Measurements from ENCODE around the gene ZNF688.
A peak's percentile ranks its signal among the peaks of the same experiment; 100 is the strongest.

The ZNF688 gene

GRCh38 chr16:30588651-30589050 is 17.1 kb upstream of the ZNF688 start:
- DNase-seq = peak in 2 of 10 donors; percentile 5 to 8
- intact Hi-C loops (cut with DNase I) = loop anchor here (5.0 kb wide), 1 partner anchor 39 kb away; no protein-coding TSS in a partner anchor

GRCh38 chr16:30585400-30586191 is 14.1 kb upstream of the ZNF688 start, which contains the start of gene ZNF785:
Gene ZNF785, minus strand, starts transcription at chr16:30585697. Its CDS starts 86 bp downstream, at chr16:30585611.
- peak; percentile 92 to 99 (median 96) for DNase-seq
- intact Hi-C loops (cut with DNase I) = loop anchor here (5.0 kb wide), 1 partner anchor 42 kb away; no protein-coding TSS in a partner anchor

GRCh38 chr16:30585022-30585399 is 13.5 kb upstream of the ZNF688 start:
- DNase-seq = peak in 1 of 10 donors; percentile 81
- intact Hi-C loops (cut with DNase I) = loop anchor here (5.0 kb wide), 1 partner anchor 42 kb away; no protein-coding TSS in a partner anchor

DNA sequence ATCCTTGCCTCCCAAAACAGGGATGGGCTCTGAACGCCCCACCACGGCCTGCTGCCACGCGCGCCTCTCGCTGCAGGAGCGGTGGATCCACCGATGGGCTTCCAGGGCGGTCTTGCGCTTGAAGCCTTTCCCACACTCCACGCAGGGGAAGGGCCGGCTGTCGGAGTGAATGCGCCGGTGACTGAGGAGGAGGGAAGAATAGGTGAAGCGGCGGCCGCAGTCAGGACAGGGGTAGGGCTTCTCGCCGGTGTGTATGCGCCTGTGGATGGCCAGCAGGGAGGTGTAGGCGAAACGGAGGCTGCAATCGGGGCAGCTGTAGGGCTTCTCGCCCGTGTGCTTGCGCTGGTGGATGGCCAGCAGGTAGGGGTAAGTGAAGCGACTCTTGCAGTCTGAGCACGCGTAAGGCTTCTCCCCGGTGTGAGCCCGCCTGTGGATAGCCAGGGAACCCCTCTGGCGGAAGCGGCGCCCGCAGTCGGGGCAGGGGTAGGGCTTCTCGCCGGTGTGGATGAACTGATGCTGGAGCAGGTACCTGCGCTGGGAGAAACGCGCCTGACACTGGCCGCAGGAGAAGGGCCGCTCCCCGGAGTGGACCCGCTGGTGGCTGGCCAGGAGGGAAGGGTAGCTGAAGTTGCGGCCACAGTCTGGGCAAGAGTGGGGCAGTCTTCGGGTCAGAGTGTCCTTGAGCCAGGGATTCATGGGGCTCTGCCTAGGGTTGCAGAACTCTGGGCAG is 11.3 kb upstream of the ZNF688 start:
- intact Hi-C loops (cut with DNase I) = no loop called here
- DNase-seq = peak in 2 of 10 donors; percentile 62 to 71

DNA sequence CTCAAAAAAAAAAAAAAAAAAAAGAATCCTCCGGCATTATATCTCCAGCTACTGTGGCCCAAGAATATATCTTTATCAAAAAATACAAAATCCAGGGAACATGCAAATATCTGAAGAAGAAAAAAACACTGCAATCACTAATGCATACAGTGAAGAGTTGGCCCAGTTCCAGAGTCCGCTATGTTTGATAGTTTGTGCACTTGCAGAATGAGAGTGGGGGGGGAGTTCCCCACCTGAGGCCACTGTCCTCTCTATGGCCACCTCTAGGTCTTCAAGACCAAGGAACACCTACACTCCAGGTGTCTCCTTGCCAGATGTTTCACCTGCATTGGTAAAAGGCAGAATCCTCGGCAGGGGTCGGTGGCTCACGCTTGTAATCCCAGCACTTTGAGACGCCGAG is 9.9 kb upstream of the ZNF688 start:
- peak in 1 of 10 donors; percentile 40 for DNase-seq
- intact Hi-C loops (cut with DNase I) = no loop called here

DNA sequence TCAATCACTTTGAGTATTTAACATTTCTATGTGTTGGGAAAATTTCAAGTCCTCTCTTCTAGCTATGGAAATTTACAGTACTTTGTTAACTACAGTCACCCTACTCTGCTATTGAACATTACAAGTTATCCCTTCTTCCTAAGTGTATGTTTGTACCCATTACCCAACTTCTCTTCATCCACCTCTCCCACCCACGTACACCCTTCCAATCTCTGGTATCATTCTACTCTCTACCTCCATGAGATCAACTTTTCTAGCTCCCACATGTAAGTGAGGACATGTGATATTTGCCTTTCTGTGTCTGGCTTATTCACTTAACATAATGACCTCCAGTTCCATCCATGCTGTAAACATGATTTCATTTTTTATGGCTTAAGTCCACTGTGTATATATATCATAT is 3.2 kb upstream of the ZNF688 start:
- DNase-seq = no peak
- intact Hi-C loops (cut with DNase I) = loop anchor here (5.0 kb wide), 1 partner anchor 78 kb away; the partner anchor contains the start of gene PRR14

- DNase-seq = peak in 7 of 10 donors; percentile 35 to 89 (median 55)
- intact Hi-C loops (cut with DNase I) = loop anchor here (5.0 kb wide), 1 partner anchor 81 kb away; the partner anchor contains the start of gene PRR14
These were observed 674 bp downstream of the ZNF688 start for GRCh38 chr16:30570636-30571444.

DNA sequence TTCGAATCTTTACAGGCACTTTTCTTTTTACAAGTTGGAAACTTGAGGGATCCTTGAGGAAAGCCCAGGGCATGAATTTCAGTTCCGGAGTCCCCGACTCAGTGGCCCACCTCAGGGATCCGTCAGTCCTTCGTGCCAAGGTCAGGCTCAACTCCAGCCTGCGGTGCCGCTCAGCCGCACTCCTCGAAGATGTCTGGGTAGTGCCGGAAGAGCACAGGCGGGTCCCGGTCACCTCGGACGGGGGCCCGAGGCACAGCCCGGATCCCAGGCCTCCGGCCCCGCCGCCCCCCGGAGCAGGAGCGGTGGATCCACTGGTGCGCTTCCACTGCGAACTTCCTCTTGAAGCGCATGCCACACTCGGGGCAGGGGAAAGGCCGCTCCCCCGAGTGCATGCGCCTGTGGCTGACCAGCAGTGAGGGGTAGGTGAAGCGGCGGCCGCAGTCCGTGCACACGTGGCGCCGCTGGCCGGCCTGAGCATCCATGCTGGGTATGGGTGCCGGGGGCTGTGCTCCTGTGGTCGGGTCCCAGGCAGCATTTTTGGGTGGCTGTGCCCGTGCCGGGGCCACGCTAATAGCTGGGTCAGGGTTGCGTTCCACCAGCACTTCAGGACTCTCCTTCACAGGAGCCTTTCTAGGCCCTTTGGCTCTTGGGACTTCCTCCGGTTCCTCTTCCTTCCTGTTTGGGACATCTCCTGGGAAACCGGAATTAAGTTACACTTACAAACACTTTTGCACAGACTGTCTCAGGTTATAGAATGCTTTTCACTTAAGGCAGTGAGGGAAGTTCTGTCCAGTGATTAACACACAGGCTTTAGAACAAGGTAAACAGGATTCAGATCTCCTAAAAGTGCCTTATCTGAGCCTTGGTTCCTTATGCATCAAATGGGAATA is 1.5 kb downstream of the ZNF688 start:
- intact Hi-C loops (cut with DNase I) = loop anchor here (5.0 kb wide), 1 partner anchor 82 kb away; the partner anchor contains the start of gene PRR14
- peak in 3 of 10 donors; percentile 66 to 77 (median 73) for DNase-seq

DNA sequence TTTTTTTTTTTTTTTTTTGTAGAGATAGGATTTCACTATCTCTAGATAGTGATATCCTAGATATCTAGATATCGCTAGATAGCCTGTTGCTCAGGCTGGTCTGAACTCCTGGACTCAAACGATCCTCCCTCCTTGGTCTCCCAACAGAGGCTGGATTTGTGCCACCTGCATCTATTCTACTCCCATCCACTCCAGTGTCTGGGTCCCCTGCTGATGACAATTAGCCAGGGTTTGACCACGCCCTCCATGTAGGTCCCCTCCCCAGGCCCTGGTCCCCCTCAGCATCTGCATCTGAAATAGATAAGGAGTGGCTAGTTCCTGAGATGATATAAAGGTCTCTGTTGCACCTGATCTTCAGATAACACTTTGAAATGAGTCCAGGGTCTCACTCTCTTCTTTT is 2.2 kb downstream of the ZNF688 start:
- intact Hi-C loops (cut with DNase I) = no loop called here
- DNase-seq = peak in 3 of 10 donors; percentile 9 to 15 (median 14)

GRCh38 chr16:30567991-30568638 is 3.4 kb downstream of the ZNF688 start:
- intact Hi-C loops (cut with DNase I) = no loop called here
- DNase-seq = peak in 3 of 10 donors; percentile 4 to 24 (median 12)

DNA sequence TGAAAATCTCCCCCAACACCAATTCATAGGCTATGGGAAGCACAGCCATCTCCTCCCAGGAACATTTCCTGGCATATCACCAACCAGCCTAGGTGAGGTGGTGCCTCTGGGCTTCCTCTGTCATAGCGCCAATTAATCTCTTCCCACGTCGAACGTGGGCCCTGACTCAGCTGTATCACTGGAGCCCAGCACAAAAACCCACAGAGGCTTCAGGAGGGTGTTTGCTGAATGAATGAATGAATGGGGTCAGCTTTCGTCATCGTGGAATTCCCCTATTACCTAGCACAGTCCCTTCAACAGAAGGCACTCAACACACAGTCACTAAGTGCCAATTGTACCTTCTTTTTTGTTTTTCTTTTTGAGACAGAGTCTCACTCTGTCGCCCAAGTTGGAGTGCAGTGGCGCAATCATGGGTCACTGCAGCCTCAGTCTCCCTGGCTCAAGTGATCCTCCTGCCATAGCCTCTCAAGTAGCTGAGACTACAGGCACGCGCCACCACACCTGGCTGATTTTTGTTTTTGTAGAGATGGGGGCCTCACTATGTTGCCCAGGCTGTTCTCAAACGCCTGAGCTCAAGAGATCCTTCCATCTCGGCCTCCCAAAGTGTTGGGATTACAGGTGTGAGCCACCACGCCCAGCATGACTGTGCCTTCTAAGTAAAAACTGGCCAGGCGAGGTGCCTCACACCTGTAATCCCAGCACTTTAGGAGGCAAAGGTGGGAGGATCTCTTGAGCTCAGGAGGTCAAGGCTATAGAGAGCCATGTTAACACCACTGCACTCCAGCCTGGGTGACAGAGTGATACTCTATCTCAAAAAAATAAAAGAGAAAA is 4.1 kb downstream of the ZNF688 start:
- peak in 3 of 10 donors; percentile 12 to 28 (median 21) for DNase-seq
- intact Hi-C loops (cut with DNase I) = no loop called here

- intact Hi-C loops (cut with DNase I) = no loop called here
- peak in 1 of 10 donors; percentile 21 for DNase-seq
These were observed 5.0 kb downstream of the ZNF688 start for GRCh38 chr16:30566531-30566930.

DNA sequence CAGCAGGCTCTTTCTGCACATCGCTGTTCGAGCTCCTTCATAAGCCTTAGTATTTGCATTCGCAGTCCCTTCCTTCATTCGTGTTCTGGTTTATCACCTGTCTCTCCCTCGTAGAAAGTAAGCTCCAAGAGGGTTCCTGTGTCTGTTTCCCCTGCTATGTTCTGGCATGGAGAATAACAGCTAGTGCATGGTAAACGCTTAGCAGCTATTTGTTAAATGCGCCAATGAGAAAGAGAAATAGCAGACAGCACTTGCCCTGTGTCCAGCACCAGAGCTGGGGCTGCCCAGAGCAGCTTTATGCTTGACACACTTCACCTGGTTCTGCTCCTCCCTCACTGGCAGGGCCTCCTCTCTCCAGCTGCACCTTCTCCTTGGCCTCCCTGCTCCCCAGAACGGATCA is 5.5 kb downstream of the ZNF688 start:
- peak in 2 of 10 donors; percentile 16 to 59 for DNase-seq
- intact Hi-C loops (cut with DNase I) = no loop called here

DNA sequence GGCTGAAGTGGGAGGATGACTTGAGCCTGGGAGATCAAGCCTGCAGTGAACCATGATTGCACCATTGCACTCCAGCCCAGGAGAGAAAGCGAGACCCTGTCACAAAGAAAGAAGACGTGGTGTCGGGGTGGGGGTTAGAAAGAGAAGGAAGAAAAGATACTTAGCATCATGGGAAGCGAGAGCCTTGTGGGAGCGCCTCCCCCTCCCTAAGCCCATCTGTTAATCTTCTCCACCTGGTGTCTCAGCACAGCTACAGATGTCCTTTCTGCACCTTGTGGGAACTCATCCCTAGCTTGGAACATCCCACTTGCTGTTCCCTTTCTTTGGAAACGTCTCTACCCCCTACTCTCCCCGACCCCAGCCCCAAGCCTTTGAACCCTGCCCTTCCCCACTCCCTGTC is 6.0 kb downstream of the ZNF688 start:
- intact Hi-C loops (cut with DNase I) = no loop called here
- peak in 2 of 10 donors; percentile 30 to 38 for DNase-seq

- DNase-seq = peak in 1 of 10 donors; percentile 59
- intact Hi-C loops (cut with DNase I) = no loop called here
These were observed 9.5 kb downstream of the ZNF688 start for GRCh38 chr16:30562021-30562420.

- intact Hi-C loops (cut with DNase I) = no loop called here
- peak in 2 of 10 donors; percentile 80 to 86 for DNase-seq
These were observed 10.3 kb downstream of the ZNF688 start for GRCh38 chr16:30561089-30561816.

DNA sequence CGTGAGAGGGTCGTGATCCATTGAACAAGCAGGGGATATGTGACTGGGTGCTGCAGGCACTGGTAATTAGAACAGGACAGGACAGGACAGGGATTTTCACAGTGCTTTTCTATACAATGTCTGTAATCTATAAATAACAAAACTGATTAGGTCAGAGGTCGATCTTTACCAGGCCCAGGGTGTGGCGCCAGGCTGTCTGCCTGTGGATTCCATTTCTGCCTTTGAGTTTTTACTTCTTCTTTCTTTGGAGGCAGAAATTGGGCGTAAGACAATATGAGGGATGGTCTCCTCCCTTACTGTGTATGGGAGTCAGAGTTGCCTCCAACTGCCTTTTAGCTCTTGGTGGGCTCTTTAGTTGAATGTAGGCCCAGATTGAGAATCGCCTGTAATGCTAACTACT is 11.8 kb downstream of the ZNF688 start:
- DNase-seq = peak in 1 of 10 donors; percentile 67
- intact Hi-C loops (cut with DNase I) = loop anchor here (2.0 kb wide), 1 partner anchor 33 kb away; the partner anchor contains the start of gene ZNF768

Measured in posterior cingulate gyrus (tissue), 11 donors.